ENCODE data around the gene BCL2L11. TPM values are rescaled to one million over a fixed set of nuclear protein-coding genes. Genes with fewer than 3 reads are reported as not detected.

The BCL2L11 gene
- total and polyA plus RNA-seq, 12 donors = 1.4 to 14.5 (median 6.8) TPM

- Histone ChIP-seq H3K4me1 (no peaks in the 10 kb centered on the region), H3K9me3 (no peaks in the 10 kb centered on the region), H3K27ac (no peak overlapping the region), H3K27me3 (no peaks in the 10 kb centered on the region), H3K4me3 (no peak overlapping the region), H3K36me3 (no peaks in the 10 kb centered on the region)
- intact Hi-C loops (cut with DNase I) = no loop called here
- DNase-seq (no peak), ATAC-seq (no peak)
- TF ChIP-seq CTCF (IDR thresholded peaks at IDR 0.05) = no peak
- 82 to 90% methylated on average over 10 of the region's 10 CpGs for WGBS, 2 donors
Measured at GRCh38 chr2:111199840-111200239, 79.1 kb downstream of the BCL2L11 start.

GRCh38 chr2:111200333-111200881 lies 79.7 kb downstream of the BCL2L11 start:
- intact Hi-C loops (cut with DNase I) = no loop called here
- ATAC-seq = no peak

GRCh38 chr2:111201214-111201613 lies 80.5 kb downstream of the BCL2L11 start:
- Histone ChIP-seq H3K4me3 (no peak overlapping the region), H3K4me1 (no peaks in the 10 kb centered on the region), H3K27me3 (no peaks in the 10 kb centered on the region), H3K27ac (no peak overlapping the region), H3K36me3 (peaks cover 0 to 6% (median 0%) of the 10 kb centered on the region in 9 donors), H3K9me3 (no peaks in the 10 kb centered on the region)
- ATAC-seq (no peak), DNase-seq (no peak)
- TF ChIP-seq CTCF (IDR thresholded peaks at IDR 0.05) = no peak
- intact Hi-C loops (cut with DNase I) = no loop called here
- WGBS, 2 donors = 91% methylated on average over 4 of the region's 4 CpGs

More at GRCh38 chr2:111200333-111200881, 79.7 kb downstream of the BCL2L11 start:
- peaks cover 0 to 4% (median 0%) of the 10 kb centered on the region in 9 donors for H3K36me3 ChIP-seq
- DNase-seq = no peak
- 84 to 88% methylated on average over 11 of the region's 11 CpGs for WGBS, 2 donors
- no peaks in the 10 kb centered on the region for H3K27me3 ChIP-seq
- H3K27ac ChIP-seq = no peak overlapping the region
- H3K9me3 ChIP-seq = no peaks in the 10 kb centered on the region
- no peaks in the 10 kb centered on the region for H3K4me1 ChIP-seq
- no peak for TF ChIP-seq CTCF (IDR thresholded peaks at IDR 0.05)
- H3K4me3 ChIP-seq = no peak overlapping the region

- no peak for ATAC-seq
- Histone ChIP-seq H3K27me3 (no peaks in the 10 kb centered on the region), H3K4me1 (no peaks in the 10 kb centered on the region), H3K9me3 (no peaks in the 10 kb centered on the region), H3K4me3 (no peak overlapping the region), H3K36me3 (peaks cover 0 to 6% (median 0%) of the 10 kb centered on the region in 9 donors), H3K27ac (no peak overlapping the region)
- intact Hi-C loops (cut with DNase I) = no loop called here
- DNase-seq = no peak
- no peak for TF ChIP-seq CTCF (IDR thresholded peaks at IDR 0.05)
- 91 to 97% methylated on average over 2 of the region's 2 CpGs for WGBS, 2 donors
Measured at GRCh38 chr2:111202266-111203040, 81.7 kb downstream of the BCL2L11 start.
